GM20431 (cell line): ENCODE results near the gene TECPR2.

Experiments used
- in situ Hi-C: fragments of 300-500 bp; cut with MseI, MboI; formaldehyde crosslinking; loops from one replicate; pipeline ENCODE4 v1.15.0; 2020; ENCODE audit warnings: low sequenced_read_pairs; ENCODE audit not compliant: unreplicated experiment

Gene TECPR2

DNA sequence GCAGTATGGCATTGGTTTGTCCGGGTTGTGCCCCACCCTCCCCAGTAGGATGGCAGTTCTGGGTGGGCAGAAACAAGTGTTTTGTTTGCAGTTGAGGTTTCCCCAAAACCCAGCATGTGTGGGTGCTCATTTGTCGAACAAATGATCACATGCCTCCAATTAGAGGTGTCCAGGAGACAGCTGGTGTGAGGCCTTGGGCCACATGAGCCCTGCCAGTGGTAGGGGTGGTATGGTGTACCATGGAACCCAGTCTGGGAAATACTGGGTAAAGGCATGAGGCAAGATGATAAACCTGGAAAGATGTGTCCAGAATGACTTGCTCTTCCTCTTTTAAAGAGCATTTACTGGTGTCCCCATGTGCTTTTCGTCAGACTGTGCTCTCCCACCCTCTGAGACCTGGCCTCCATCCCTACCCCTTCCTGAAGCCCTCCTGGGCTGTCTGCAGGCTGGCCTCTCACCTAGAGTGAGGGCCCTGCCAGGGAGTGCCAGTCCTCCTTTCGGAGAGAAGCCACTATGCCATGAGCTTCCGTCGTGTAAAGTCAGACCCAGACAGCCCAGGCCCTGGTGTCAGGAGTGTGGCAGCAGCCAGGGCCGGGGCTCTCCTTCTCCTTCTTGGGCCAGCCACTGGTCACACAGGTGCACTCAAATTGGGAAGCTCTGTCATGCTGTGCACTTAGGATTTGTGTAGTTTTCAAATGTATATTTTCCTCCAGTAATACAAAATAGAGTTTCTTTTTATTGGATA is 129.2 kb downstream of the TECPR2 start:
- in situ Hi-C loops = no loop called here

DNA sequence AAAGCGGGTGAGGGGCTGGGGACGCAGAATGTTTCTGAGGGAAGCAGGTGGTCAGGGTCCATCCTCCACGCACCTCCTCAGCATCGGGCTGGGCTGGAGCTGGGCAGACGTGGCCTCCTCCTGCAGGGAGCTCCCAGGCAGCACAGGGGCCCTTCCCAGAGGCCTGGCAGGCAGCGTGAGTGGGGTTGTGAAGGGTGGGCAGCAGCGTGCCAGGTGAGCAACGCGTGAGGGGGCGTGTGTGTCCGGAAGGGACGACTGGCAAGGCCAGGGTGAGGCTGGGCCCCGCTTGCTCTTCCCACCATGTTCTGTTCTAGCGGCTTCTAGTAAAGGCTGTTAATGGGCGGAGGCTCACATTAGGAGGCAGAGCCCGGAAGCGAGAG is 129.8 kb downstream of the TECPR2 start:
- in situ Hi-C loops = no loop called here

DNA sequence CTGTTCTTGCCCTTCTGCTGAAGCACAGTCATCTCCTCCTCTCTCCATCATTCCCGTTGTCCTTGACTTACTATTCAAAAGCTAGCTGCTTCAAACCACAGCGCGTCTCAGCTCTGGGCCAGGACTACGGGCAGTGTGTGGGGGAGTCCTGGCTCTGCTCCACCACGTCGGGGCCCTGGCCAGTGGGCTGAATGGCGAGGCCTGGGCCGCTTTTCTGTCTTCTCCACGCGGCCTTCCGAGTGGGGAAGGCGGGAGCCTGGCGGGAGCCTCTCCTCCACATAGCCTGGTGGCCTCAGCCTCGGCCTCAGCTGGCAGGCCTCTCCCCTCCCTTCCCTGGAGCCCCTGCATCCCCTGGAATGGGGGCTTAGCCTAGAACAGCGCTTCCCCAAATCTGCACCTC is 130.4 kb downstream of the TECPR2 start:
- in situ Hi-C loops = no loop called here

GRCh38 chr14:102493585-102493984 is 130.8 kb downstream of the TECPR2 start:
- in situ Hi-C loops = no loop called here

- in situ Hi-C loops = no loop called here
Observed at GRCh38 chr14:102495491-102496330, 133.0 kb downstream of the TECPR2 start.

- in situ Hi-C loops = no loop called here
Observed at GRCh38 chr14:102496331-102496691, 133.6 kb downstream of the TECPR2 start.

GRCh38 chr14:102496958-102497744 is 134.4 kb downstream of the TECPR2 start:
- in situ Hi-C loops = no loop called here

- in situ Hi-C loops = no loop called here
Observed at GRCh38 chr14:102497998-102498677, 135.4 kb downstream of the TECPR2 start.

DNA sequence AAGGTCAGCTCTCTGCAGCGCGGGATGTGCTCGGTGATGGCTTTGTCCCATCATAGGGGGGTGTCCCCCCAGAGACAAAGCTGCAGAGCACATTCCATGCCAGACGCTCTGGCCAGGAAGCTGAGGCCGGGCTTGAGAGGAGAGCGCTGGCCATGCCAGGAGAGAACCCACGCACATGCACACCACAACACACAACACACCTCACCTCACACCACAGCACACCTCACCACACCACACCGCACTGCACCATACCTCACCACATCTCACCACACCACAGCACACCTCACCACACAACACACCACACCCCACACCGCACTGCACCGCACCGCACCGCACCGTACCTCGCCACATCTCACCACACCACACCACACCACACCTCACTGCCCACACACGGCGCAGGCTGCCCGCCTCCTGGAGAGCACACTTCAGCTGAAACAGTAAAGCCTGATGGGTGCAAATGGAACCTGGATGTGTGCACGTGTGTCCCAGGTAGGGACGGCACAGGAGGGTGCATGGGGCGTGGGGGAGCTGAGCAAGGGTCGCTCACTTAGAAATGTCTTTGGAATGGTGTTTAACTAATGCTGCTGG is 136.0 kb downstream of the TECPR2 start:
- in situ Hi-C loops = no loop called here

GRCh38 chr14:102499401-102500157 is 136.8 kb downstream of the TECPR2 start:
- in situ Hi-C loops = no loop called here

GRCh38 chr14:102500158-102500662 is 137.5 kb downstream of the TECPR2 start:
- in situ Hi-C loops = no loop called here

DNA sequence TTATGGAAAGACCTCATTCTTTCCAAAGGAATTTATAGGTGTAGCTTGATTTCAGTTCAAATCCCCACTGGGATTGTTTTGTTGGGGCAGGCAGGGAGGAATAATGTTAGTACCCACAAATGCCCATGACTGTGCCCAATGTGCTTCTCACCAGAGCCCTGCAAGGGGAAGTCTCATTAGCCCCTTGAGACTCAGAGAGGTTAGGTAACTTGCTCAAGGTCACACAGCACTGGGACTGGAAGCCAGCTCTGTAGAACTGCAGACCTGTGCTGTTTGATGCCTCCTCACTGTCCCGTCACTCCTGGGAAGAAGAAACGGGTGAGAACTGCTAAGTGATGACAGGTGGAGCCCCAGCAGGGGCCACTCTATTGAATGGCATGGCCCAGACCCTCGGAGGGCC is 138.0 kb downstream of the TECPR2 start:
- in situ Hi-C loops = no loop called here

DNA sequence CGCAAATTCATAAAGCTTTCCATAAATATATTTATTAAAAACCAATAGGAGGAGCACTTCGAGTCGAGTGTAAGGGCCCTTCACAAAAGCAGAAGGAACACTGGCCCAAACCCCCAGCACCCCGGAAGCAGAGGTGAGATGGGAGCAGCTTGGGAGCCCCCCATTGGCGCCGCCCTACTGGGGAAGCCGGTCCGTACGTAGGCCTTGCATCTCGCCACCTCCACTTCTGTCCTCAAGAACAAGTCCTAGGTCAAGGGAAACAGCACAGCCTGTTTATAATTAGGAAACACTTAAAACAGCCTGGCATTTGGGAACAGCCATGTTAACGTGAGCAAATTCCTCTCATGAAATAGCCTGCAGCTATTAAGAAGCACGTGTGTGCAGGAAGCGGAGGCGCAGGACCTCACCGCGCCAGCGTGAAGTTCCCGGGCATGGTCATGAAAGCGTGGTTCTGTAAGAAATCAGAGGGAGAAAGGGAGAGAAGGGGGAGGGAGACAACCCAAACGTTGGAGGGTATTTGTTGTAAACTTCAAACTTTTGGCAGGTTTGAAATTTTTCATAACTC is 139.1 kb downstream of the TECPR2 start:
- in situ Hi-C loops = no loop called here

- in situ Hi-C loops = no loop called here
Observed at GRCh38 chr14:102502571-102502970, 139.8 kb downstream of the TECPR2 start.

GRCh38 chr14:102503641-102504327 is 141.0 kb downstream of the TECPR2 start:
- in situ Hi-C loops = no loop called here

DNA sequence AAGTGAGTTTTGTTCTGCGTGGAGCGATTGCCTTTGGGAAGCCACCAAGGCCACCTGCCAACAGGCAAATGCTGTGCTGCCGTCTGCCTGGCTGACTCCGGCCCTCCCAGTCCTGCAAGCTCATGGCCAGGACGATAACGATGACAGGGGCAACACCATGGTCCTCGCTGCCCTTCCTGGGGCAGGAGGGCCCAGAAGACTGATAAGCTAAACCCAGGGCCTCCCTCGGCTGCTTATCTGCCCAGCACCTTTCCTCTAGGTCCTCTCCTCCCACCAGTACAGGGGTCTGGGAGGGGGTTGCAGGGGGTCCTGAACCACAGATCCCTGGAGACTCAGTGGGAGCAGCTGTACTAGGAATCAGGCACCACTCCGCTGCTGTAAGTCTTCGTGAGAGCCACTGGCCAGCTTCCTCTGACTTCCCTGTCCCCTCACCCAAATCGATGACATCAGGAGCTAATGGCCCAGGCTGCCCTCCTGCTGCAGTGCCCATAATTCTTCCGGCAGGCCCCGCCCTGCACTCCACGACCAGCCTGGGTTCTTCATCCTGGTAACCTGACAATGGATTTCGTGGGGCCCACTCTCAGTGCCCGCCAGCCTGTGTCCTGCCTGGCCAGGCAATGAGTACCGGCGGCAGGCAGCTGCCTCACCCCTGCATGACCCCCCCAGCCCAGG is 141.7 kb downstream of the TECPR2 start:
- in situ Hi-C loops = no loop called here

GRCh38 chr14:102505000-102505619 is 142.4 kb downstream of the TECPR2 start:
- in situ Hi-C loops = no loop called here
